GM12878 (cell line): Measurements from ENCODE around the gene MRPS35.

Source experiments
- BCL11A ChIP-seq: IDR thresholded peaks from 2 replicates; pipeline ENCODE4 v1.6.1; 2011; ENCODE audit warnings: low read depth, low read length
- EP300 ChIP-seq, 2 experiments: fragments of 150-350 bp in 1 of 2; IDR thresholded peaks; 2 replicates each; pipeline ENCODE4 v1.6.1; 2011 to 2012; ENCODE audit warnings: low read depth in 2 of 2, low read length in 2 of 2, borderline replicate concordance in 1 of 2, improper control_type of control experiment in 1 of 2, inconsistent platforms in 1 of 2; ENCODE audit not compliant: control insufficient read depth in 1 of 2
- EZH2 ChIP-seq: IDR thresholded peaks from 2 replicates; pipeline ENCODE4 v1.6.1; 2012; ENCODE audit warnings: low read depth, mild to moderate bottlenecking, control low read depth, inconsistent platforms, low read length, borderline replicate concordance; ENCODE audit not compliant: control insufficient read depth
- FOS ChIP-seq: IDR thresholded peaks from 3 replicates; pipeline ENCODE4 v1.6.1; 2011; ENCODE audit warnings: borderline replicate concordance; ENCODE audit not compliant: insufficient read length; ENCODE audit errors: extremely low read depth
- FOXM1 ChIP-seq: IDR thresholded peaks from 2 replicates; pipeline ENCODE4 v1.6.1; 2012; ENCODE audit warnings: low read depth, mild to moderate bottlenecking, inconsistent platforms, low read length, moderate library complexity
- MXI1 ChIP-seq: fragments of 150-350 bp; IDR thresholded peaks from 2 replicates; pipeline ENCODE4 v1.6.1; 2011; ENCODE audit warnings: low read depth, mild to moderate bottlenecking, inconsistent platforms, low read length, improper control_type of control experiment
- POLR2A ChIP-seq: IDR thresholded peaks from 2 replicates; pipeline ENCODE4 v1.6.1; 2011; ENCODE audit warnings: low read depth, mild to moderate bottlenecking, low read length
- POLR2AphosphoS5 ChIP-seq: IDR thresholded peaks from 2 replicates; pipeline ENCODE4 v1.6.1; 2011; ENCODE audit warnings: mild to moderate bottlenecking, low read length, inconsistent platforms
- RUNX3 ChIP-seq: IDR thresholded peaks from 2 replicates; pipeline ENCODE4 v1.6.1; 2012; ENCODE audit warnings: low read length, inconsistent platforms
- TARDBP ChIP-seq: IDR thresholded peaks from 2 replicates; pipeline ENCODE4 v1.6.1; 2016; ENCODE audit warnings: borderline replicate concordance
- TF ChIP-seq, protein P1 (sequence below): IDR thresholded peaks from 2 replicates; pipeline ENCODE4 v1.6.1; 2012; ENCODE audit warnings: mild to moderate bottlenecking, low read depth, low read length
- TF ChIP-seq, protein P2 (sequence below), 3 experiments: IDR thresholded peaks in 2 of 3; conservative IDR thresholded peaks in 1 of 3; 2 replicates each; pipeline ENCODE4 v1.5.1; 2011; ENCODE audit warnings: low read depth in 3 of 3, low read length in 3 of 3, mild to moderate bottlenecking in 3 of 3, control low read depth in 2 of 3, moderate library complexity in 2 of 3, inconsistent platforms in 1 of 3, mixed read lengths in 1 of 3; ENCODE audit not compliant: control insufficient read depth in 2 of 3, insufficient read depth in 1 of 3; ENCODE audit errors: extremely low read depth in 1 of 3
- TF ChIP-seq, protein P3 (sequence below): IDR thresholded peaks from 2 replicates; pipeline ENCODE4 v1.6.1; 2012; ENCODE audit warnings: low read depth, low read length, improper control_type of control experiment

DNA sequence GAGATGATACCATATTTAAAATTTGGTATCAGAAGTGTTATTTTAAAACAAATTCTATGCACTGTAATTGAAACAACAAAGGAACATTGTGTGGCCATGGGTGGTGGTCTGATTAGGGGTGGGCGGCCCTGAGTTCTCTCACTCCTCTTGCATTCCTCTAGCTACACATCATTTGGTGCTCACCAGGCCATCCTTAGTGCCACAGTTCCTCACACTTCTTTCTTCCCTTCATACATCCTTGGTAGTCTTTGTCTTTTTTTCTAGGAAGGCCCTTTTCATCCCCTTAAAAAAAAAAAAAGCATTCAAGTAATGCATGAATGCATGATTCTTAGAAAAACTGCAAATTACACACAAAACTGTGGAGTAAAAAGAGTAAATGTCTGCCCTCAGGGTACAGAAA, 71.8 kb downstream of the MRPS35 start:
- TF ChIP-seq, protein P1, sequence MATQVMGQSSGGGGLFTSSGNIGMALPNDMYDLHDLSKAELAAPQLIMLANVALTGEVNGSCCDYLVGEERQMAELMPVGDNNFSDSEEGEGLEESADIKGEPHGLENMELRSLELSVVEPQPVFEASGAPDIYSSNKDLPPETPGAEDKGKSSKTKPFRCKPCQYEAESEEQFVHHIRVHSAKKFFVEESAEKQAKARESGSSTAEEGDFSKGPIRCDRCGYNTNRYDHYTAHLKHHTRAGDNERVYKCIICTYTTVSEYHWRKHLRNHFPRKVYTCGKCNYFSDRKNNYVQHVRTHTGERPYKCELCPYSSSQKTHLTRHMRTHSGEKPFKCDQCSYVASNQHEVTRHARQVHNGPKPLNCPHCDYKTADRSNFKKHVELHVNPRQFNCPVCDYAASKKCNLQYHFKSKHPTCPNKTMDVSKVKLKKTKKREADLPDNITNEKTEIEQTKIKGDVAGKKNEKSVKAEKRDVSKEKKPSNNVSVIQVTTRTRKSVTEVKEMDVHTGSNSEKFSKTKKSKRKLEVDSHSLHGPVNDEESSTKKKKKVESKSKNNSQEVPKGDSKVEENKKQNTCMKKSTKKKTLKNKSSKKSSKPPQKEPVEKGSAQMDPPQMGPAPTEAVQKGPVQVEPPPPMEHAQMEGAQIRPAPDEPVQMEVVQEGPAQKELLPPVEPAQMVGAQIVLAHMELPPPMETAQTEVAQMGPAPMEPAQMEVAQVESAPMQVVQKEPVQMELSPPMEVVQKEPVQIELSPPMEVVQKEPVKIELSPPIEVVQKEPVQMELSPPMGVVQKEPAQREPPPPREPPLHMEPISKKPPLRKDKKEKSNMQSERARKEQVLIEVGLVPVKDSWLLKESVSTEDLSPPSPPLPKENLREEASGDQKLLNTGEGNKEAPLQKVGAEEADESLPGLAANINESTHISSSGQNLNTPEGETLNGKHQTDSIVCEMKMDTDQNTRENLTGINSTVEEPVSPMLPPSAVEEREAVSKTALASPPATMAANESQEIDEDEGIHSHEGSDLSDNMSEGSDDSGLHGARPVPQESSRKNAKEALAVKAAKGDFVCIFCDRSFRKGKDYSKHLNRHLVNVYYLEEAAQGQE = no peak
- TF ChIP-seq RUNX3 (no peak), EZH2 (no peak), FOS (no peak), POLR2AphosphoS5 (no peak), POLR2A (no peak), TARDBP (no peak), BCL11A (no peak), EP300 (IDR thresholded peaks at IDR 0.05; ENCODE audit: borderline replicate concordance in 1 of 2, control insufficient read depth in 1 of 2, low read depth in 2 of 2, low read length in 2 of 2) (no peak), MXI1 (no peak), FOXM1 (no peak)
- TF ChIP-seq, protein P2, sequence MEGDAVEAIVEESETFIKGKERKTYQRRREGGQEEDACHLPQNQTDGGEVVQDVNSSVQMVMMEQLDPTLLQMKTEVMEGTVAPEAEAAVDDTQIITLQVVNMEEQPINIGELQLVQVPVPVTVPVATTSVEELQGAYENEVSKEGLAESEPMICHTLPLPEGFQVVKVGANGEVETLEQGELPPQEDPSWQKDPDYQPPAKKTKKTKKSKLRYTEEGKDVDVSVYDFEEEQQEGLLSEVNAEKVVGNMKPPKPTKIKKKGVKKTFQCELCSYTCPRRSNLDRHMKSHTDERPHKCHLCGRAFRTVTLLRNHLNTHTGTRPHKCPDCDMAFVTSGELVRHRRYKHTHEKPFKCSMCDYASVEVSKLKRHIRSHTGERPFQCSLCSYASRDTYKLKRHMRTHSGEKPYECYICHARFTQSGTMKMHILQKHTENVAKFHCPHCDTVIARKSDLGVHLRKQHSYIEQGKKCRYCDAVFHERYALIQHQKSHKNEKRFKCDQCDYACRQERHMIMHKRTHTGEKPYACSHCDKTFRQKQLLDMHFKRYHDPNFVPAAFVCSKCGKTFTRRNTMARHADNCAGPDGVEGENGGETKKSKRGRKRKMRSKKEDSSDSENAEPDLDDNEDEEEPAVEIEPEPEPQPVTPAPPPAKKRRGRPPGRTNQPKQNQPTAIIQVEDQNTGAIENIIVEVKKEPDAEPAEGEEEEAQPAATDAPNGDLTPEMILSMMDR (IDR thresholded peaks at IDR 0.05 in 2 of 3, conservative IDR thresholded peaks at IDR 0.05 in 1 of 3; ENCODE audit: control insufficient read depth in 2 of 3, extremely low read depth in 1 of 3, insufficient read depth in 1 of 3, low read depth in 3 of 3, low read length in 3 of 3) = no peak
- TF ChIP-seq, protein P3, sequence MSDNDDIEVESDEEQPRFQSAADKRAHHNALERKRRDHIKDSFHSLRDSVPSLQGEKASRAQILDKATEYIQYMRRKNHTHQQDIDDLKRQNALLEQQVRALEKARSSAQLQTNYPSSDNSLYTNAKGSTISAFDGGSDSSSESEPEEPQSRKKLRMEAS = no peak
